ENCODE results near the gene PKHD1.

- TF ChIP-seq CTCF (IDR thresholded peaks at IDR 0.05) (no peak), POLR2A (IDR thresholded peaks at IDR 0.05) (no peak)
Measured at GRCh38 chr6:51790946-51791345, 296.5 kb downstream of the PKHD1 start.

All from uterus (tissue), 2 donors.